ENCODE data around the gene AIFM3. TPM values are rescaled to one million over a fixed set of nuclear protein-coding genes. Genes with fewer than 3 reads are reported as not detected.

The AIFM3 gene
- total RNA-seq, 2 donors from 2014 or later: 1.8 to 2.7 TPM

- no peak overlapping the region for H3K4me3 ChIP-seq (ENCODE audit: low read length)
- no peak for TF ChIP-seq CTCF (conservative IDR thresholded peaks at IDR 0.05)
- H3K9ac ChIP-seq (ENCODE audit: extremely low read depth, low read length, poor library complexity, severe bottlenecking): no peak overlapping the region
- H3K9me3 ChIP-seq (ENCODE audit: control insufficient read depth, low read length): no peaks in the 10 kb centered on the region
- peaks cover 6% of the 10 kb centered on the region for H3K4me1 Mint-ChIP-seq
- H3K27me3 ChIP-seq (ENCODE audit: control insufficient read depth, insufficient read depth, low read length, poor library complexity, severe bottlenecking): peaks cover 66% of the 10 kb centered on the region
- H3K36me3 ChIP-seq (ENCODE audit: control insufficient read depth, insufficient read depth, low read length): no peaks in the 10 kb centered on the region
- no peaks in the 10 kb centered on the region for H3K36me3 Mint-ChIP-seq (ENCODE audit: low read depth)
- DNase-seq: no peak
- peaks cover 4% of the 10 kb centered on the region for H3K4me1 ChIP-seq (ENCODE audit: control insufficient read depth, insufficient read depth, low read length)
- WGBS, 2 experiments (ENCODE audit: insufficient coverage in 1 of 2, insufficient read length in 1 of 2): 67 to 75% methylated on average over 3 to 6 of the region's 6 CpGs
- no peak overlapping the region for H3K27ac Mint-ChIP-seq
- H3K27me3 Mint-ChIP-seq (ENCODE audit: insufficient read depth): peaks cover 72% of the 10 kb centered on the region
- H3K9me3 Mint-ChIP-seq: no peaks in the 10 kb centered on the region
- H3K27ac ChIP-seq (ENCODE audit: low read depth, low read length): no peak overlapping the region
- peak overlapping the region; percentile 52 for H3K4me3 Mint-ChIP-seq
Observed at GRCh38 chr22:20964090-20964798, 2.8 kb upstream of the AIFM3 start.

- Histone ChIP-seq H3K27me3 (ENCODE audit: control insufficient read depth, insufficient read depth, low read length, poor library complexity, severe bottlenecking) (peaks cover 71% of the 10 kb centered on the region), H3K4me3 (ENCODE audit: low read length) (no peak overlapping the region), H3K9ac (ENCODE audit: extremely low read depth, low read length, poor library complexity, severe bottlenecking) (no peak overlapping the region), H3K9me3 (ENCODE audit: control insufficient read depth, low read length) (no peaks in the 10 kb centered on the region), H3K27ac (ENCODE audit: low read depth, low read length) (no peak overlapping the region), H3K4me1 (ENCODE audit: control insufficient read depth, insufficient read depth, low read length) (peaks cover 4% of the 10 kb centered on the region), H3K36me3 (ENCODE audit: control insufficient read depth, insufficient read depth, low read length) (no peaks in the 10 kb centered on the region)
- H3K9me3 Mint-ChIP-seq: no peaks in the 10 kb centered on the region
- 7% methylated on average over 28 of the region's 28 CpGs; no CpG with 5 or more reads in 1 of the 2 experiments for WGBS, 2 experiments (ENCODE audit: insufficient coverage in 1 of 2, insufficient read length in 1 of 2)
- peaks cover 6% of the 10 kb centered on the region for H3K4me1 Mint-ChIP-seq
- H3K36me3 Mint-ChIP-seq (ENCODE audit: low read depth): no peaks in the 10 kb centered on the region
- H3K4me3 Mint-ChIP-seq: peak overlapping the region; percentile 52
- no peak overlapping the region for H3K27ac Mint-ChIP-seq
- DNase-seq: peak; percentile 46
- no peak for TF ChIP-seq CTCF (conservative IDR thresholded peaks at IDR 0.05)
- peaks cover 77% of the 10 kb centered on the region for H3K27me3 Mint-ChIP-seq (ENCODE audit: insufficient read depth)
Observed at GRCh38 chr22:20964799-20965103, 2.3 kb upstream of the AIFM3 start.

DNA sequence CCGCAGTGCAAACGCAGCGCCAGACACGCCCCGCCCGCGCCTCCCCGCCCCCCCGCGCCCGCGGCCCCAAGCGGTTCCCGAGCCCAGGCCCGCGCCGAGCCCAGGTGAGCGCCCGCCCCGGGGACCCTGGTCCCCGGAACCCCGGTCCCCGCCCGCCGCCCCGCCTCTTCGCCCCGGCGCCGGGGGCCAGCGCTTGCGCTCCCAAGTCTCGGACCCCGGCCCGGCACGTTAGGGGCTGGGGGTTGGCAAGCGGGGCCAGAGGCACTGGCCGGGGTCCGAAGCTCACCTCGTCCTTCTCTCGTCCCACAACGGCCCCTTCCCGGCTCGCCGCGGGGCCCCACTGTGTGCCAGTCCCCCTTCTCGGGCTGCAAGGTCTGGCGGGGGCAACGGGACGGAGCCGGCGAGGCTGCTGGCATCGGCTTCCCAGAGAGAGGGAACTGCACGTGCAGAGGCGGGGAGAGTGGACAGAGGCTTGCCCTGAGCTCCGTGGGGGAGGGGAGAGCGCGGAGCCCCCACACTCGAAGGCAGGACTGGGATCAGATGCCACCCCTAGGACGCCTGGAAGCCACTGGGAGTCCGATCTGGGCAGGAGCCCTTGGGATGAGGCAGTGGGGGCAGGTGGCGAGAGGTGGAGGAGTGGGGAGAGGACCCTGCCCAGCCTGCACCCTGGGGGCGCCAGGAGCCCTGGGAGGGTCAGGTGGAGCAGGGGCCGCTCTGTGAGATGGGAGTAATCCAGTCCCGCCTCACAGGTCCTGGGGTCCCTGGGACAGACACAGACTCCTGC is 1.8 kb upstream of the AIFM3 start:
- DNase-seq: peak; percentile 65
- Mint-ChIP-seq H3K36me3 (ENCODE audit: low read depth) (no peaks in the 10 kb centered on the region), H3K27ac (no peak overlapping the region), H3K27me3 (ENCODE audit: insufficient read depth) (peaks cover 81% of the 10 kb centered on the region), H3K9me3 (no peaks in the 10 kb centered on the region), H3K4me1 (peaks cover 6% of the 10 kb centered on the region), H3K4me3 (peak overlapping the region; percentile 37)
- no peak for TF ChIP-seq CTCF (conservative IDR thresholded peaks at IDR 0.05)
- no peaks in the 10 kb centered on the region for H3K36me3 ChIP-seq (ENCODE audit: control insufficient read depth, insufficient read depth, low read length)
- no peak overlapping the region for H3K9ac ChIP-seq (ENCODE audit: extremely low read depth, low read length, poor library complexity, severe bottlenecking)
- no peak overlapping the region for H3K27ac ChIP-seq (ENCODE audit: low read depth, low read length)
- H3K27me3 ChIP-seq (ENCODE audit: control insufficient read depth, insufficient read depth, low read length, poor library complexity, severe bottlenecking): peaks cover 74% of the 10 kb centered on the region
- 15 to 29% methylated on average over 16 to 65 of the region's 65 CpGs for WGBS, 2 experiments (ENCODE audit: insufficient coverage in 1 of 2, insufficient read length in 1 of 2)
- H3K9me3 ChIP-seq (ENCODE audit: control insufficient read depth, low read length): no peaks in the 10 kb centered on the region
- no peak overlapping the region for H3K4me3 ChIP-seq (ENCODE audit: low read length)
- H3K4me1 ChIP-seq (ENCODE audit: control insufficient read depth, insufficient read depth, low read length): peaks cover 4% of the 10 kb centered on the region

Data from endodermal cell (in vitro differentiated cells).